Posterior vena cava (tissue), 2 donors: ENCODE results near the gene DMD. TPM values are rescaled to one million over a fixed set of nuclear protein-coding genes. Genes with fewer than 3 reads are reported as not detected.

Experiments
- DNase-seq: peaks from one replicate; pipeline ENCODE4 v3.0.0-alpha.2; 2020; ENCODE audit warnings: low spot score
- intact Hi-C, 2 donors: fragments of 100-400 bp; cut with DNase I; formaldehyde crosslinking; loops; one replicate each; pipeline versions ENCODE4 v1.14.1 to v1.14.2; 2022 to 2023
- total RNA-seq, 2 donors: library from RNA; stranded (reverse); fragmentation: NEBNext Ultra II Directional; extraction: Animal tissue kit (Norgen Biotek cat#: 25700); gene quantifications; one replicate each; pipeline ENCODE4 v1.2.1, GENCODE V29; 2021
- donor health status: DM: yes; HTN: yes; CAD: no.
- donor health status: DM: yes; HTN: yes; CAD: no.

Gene DMD
- total RNA-seq, 2 donors from 2014 or later = 132 to 139 TPM

GRCh38 chrX:32894679-32895078 lies 316.7 kb downstream of the DMD start:
- no peak for DNase-seq
- intact Hi-C loops = no loop called here

- intact Hi-C loops = no loop called here
- no peak for DNase-seq
Observed at GRCh38 chrX:32893751-32894150, 317.6 kb downstream of the DMD start.

GRCh38 chrX:32877592-32877991 lies 333.8 kb downstream of the DMD start:
- intact Hi-C loops = no loop called here
- no peak for DNase-seq

GRCh38 chrX:32874839-32875238 lies 336.5 kb downstream of the DMD start:
- DNase-seq = no peak
- intact Hi-C loops = no loop called here

GRCh38 chrX:32873786-32874185 lies 337.6 kb downstream of the DMD start:
- intact Hi-C loops = no loop called here
- DNase-seq = no peak

GRCh38 chrX:32871636-32872035 lies 339.7 kb downstream of the DMD start:
- DNase-seq = no peak
- intact Hi-C loops = no loop called here

- DNase-seq = no peak
- intact Hi-C loops = no loop called here
Observed at GRCh38 chrX:32868524-32868895, 342.8 kb downstream of the DMD start.

- no peak for DNase-seq
- intact Hi-C loops = no loop called here
Observed at GRCh38 chrX:32867781-32868523, 343.4 kb downstream of the DMD start.

GRCh38 chrX:32852203-32852602 lies 359.1 kb downstream of the DMD start:
- DNase-seq = no peak
- intact Hi-C loops = no loop called here

GRCh38 chrX:32851556-32851955 lies 359.8 kb downstream of the DMD start:
- no peak for DNase-seq
- intact Hi-C loops = no loop called here

- intact Hi-C loops = no loop called here
- DNase-seq = no peak
Observed at GRCh38 chrX:32847921-32848320, 363.4 kb downstream of the DMD start.

GRCh38 chrX:32842053-32842452 lies 369.3 kb downstream of the DMD start:
- no peak for DNase-seq
- intact Hi-C loops = no loop called here

GRCh38 chrX:32839781-32840180 lies 371.6 kb downstream of the DMD start:
- DNase-seq = no peak
- intact Hi-C loops = no loop called here

- intact Hi-C loops = no loop called here
- DNase-seq = no peak
Observed at GRCh38 chrX:32825009-32825408, 386.3 kb downstream of the DMD start.

- no peak for DNase-seq
- intact Hi-C loops = no loop called here
Observed at GRCh38 chrX:32804034-32804433, 407.3 kb downstream of the DMD start.

- intact Hi-C loops = no loop called here
- no peak for DNase-seq
Observed at GRCh38 chrX:32798990-32799389, 412.4 kb downstream of the DMD start.

- intact Hi-C loops = no loop called here
Observed at GRCh38 chrX:32788936-32789335, 422.4 kb downstream of the DMD start.

GRCh38 chrX:32780109-32780508 lies 431.2 kb downstream of the DMD start:
- intact Hi-C loops = no loop called here
- DNase-seq = no peak

More at GRCh38 chrX:32788936-32789335, 422.4 kb downstream of the DMD start:
- no peak for DNase-seq

- DNase-seq = no peak
- intact Hi-C loops = no loop called here
Observed at GRCh38 chrX:32778965-32779364, 432.4 kb downstream of the DMD start.

GRCh38 chrX:32774966-32775365 lies 436.4 kb downstream of the DMD start:
- no peak for DNase-seq
- intact Hi-C loops = no loop called here

GRCh38 chrX:32749070-32749469 lies 462.3 kb downstream of the DMD start:
- no peak for DNase-seq
- intact Hi-C loops = no loop called here

GRCh38 chrX:32745323-32745722 lies 466.0 kb downstream of the DMD start:
- intact Hi-C loops = no loop called here
- DNase-seq = no peak
